Heart right ventricle (tissue), 16 donors: Measurements from ENCODE around the gene MORC2. TPM values are rescaled to one million over a fixed set of nuclear protein-coding genes. Genes with fewer than 3 reads are reported as not detected.
A peak's percentile ranks its signal among the peaks of the same experiment; 100 is the strongest.

Source experiments
- ATAC-seq, 8 donors: fragments of 200-7000 bp; cut with Tn5 transposase; one replicate each; pipeline ENCODE4 v1.9.1; 2020; ENCODE audit warnings: mild to moderate bottlenecking in 8 of 8, moderate library complexity in 8 of 8, moderate number of reproducible peaks in 1 of 8
- DNase-seq, 2 donors: peaks; one replicate each; pipeline ENCODE4 v3.0.0-alpha.2; 2020
- H3K27ac ChIP-seq, 10 donors: fragments of 200-600 bp; sonication (generic) in 2 of 10; one replicate each; pipeline versions ENCODE4 v1.5.0 to v1.8.0; 2020 to 2022; ENCODE audit warnings: mild to moderate bottlenecking in 3 of 10
- H3K27me3 ChIP-seq, 7 donors: fragments of 200-600 bp; one replicate each; pipeline ENCODE4 v1.8.0; 2021 to 2022; ENCODE audit warnings: mild to moderate bottlenecking in 2 of 7
- H3K36me3 ChIP-seq, 9 donors: fragments of 200-600 bp; sonication (generic) in 1 of 9; one replicate each; pipeline versions ENCODE4 v1.5.0 to v1.8.0; 2020 to 2022; ENCODE audit warnings: mild to moderate bottlenecking in 2 of 9
- H3K4me1 ChIP-seq, 9 donors: fragments of 200-600 bp; sonication (generic) in 1 of 9; one replicate each; pipeline versions ENCODE4 v1.5.0 to v1.8.0; 2020 to 2022; ENCODE audit warnings: mild to moderate bottlenecking in 4 of 9
- H3K4me3 ChIP-seq, 10 donors: fragments of 200-600 bp; sonication (generic) in 2 of 10; one replicate each; pipeline versions ENCODE4 v1.5.0 to v1.8.0; 2020 to 2022; ENCODE audit warnings: mild to moderate bottlenecking in 7 of 10, moderate library complexity in 2 of 10
- H3K9me3 ChIP-seq, 11 donors: fragments of 200-600 bp in 10 of 11; sonication (generic) in 2 of 11; one replicate each; pipeline versions ENCODE4 v1.5.0 to v1.8.0; 2013 to 2022; ENCODE audit warnings: mild to moderate bottlenecking in 2 of 11, control low read depth in 1 of 11, moderate library complexity in 1 of 11
- CTCF ChIP-seq, 9 donors: fragments of 200-600 bp; sonication (generic) in 2 of 9; IDR thresholded peaks; one replicate each; pipeline versions ENCODE4 v1.5.0 to v1.8.0; 2021 to 2022; ENCODE audit warnings: antibody characterized with exemption in 9 of 9, mild to moderate bottlenecking in 5 of 9, moderate library complexity in 1 of 9
- WGBS, 2 donors: extraction: QIAGEN DNeasy Blood & Tissue Kit; methylation state at CpG; one replicate each; pipeline ENCODE4 v1.1.7; 2013; ENCODE audit warnings: inconsistent platforms in 1 of 2; 5-methylcytosine and 5-hydroxymethylcytosine counted together
- intact Hi-C, 10 donors: fragments of 100-400 bp; cut with DNase I; formaldehyde crosslinking; loops; one replicate each; pipeline versions ENCODE4 v1.11.1 to v1.14.2; 2022
- polyA plus RNA-seq, 2 donors: library from polyadenylated mRNA; stranded (reverse); fragments of 200-250 nt; gene quantifications; one replicate each; pipeline ENCODE4 v1.2.3, GENCODE V29; 2013
- total RNA-seq, 10 donors: library from RNA; stranded (reverse); fragmentation: NEBNext Ultra II Directional in 3 of 10; extraction: Animal tissue kit (Norgen Biotek cat#: 25700) in 3 of 10; gene quantifications; one replicate each; pipeline versions ENCODE4 v1.2.1 to v1.2.4, GENCODE V29; 2021 to 2023
- donor health status: Arrhythmogenic right ventricular cardiomyopathy.
- donor health status: ischemic (EF 13 %, LVEDD 7.1; RV severe dilation, severe dysfunction).
- donor health status: healthy with polysubstance abuse.
- donor health status: DM: no; HTN: yes; CAD: no.
- donor health status: DM: no; HTN: no; CAD: no.
- donor health status: ischemic (EF 25% LVEDD 6.9; RV normal size, moderate dysfunction).
- donor health status: ischemic (EF 25% LVEDD 5.7; RV mildly dilated, moderate dysfunction).
- donor health status: healthy.
- donor health status: DM: yes; HTN: yes; CAD: no.
- donor health status: Ischemic cardiomyopathy.
- donor health status: ischemic (EF 35%, LVEDD 5.7; RV mildly dilated, moderate dysfunction).
- donor health status: nonischemic (EF 11% LVEDD 7.7; RV severe dilation, severe dysfunction).
- donor health status: DM: yes; HTN: yes; CAD: no.
- donor health status: PGD.
- donor health status: ischemic (EF 29% LVEDD 5.4; RV normal size, mild dysfunction).
- donor health status: nonischemic (EF 23%, LVEDD 6.1; RV moderate dilation, normal function).

MORC2 gene
- total and polyA plus RNA-seq, 12 donors = 14.1 to 27.8 (median 20.5) TPM

- peaks cover 0 to 12% (median 7%) of the 10 kb centered on the region in 9 donors for H3K36me3 ChIP-seq
- no peak for TF ChIP-seq CTCF (IDR thresholded peaks at IDR 0.05)
- DNase-seq = no peak
- peaks cover 0 to 97% (median 35%) of the 10 kb centered on the region in 11 donors for H3K9me3 ChIP-seq
- H3K27me3 ChIP-seq = no peaks in the 10 kb centered on the region
- H3K27ac ChIP-seq = no peak overlapping the region
- WGBS, 2 donors = 88 to 94% methylated on average over 3 of the region's 3 CpGs
- ATAC-seq = no peak
- intact Hi-C loops = loop anchor here in 1 of 10 donors (10.0 kb wide), 1 partner anchor 55 kb away; no protein-coding TSS in a partner anchor
- no peak overlapping the region for H3K4me3 ChIP-seq
- H3K4me1 ChIP-seq = no peaks in the 10 kb centered on the region
Measured at GRCh38 chr22:30979932-30980331, 11.4 kb upstream of the MORC2 start.

GRCh38 chr22:30978304-30978962, 9.9 kb upstream of the MORC2 start:
- Histone ChIP-seq H3K27ac (no peak overlapping the region), H3K27me3 (no peaks in the 10 kb centered on the region), H3K9me3 (peaks cover 0 to 97% (median 42%) of the 10 kb centered on the region in 11 donors), H3K36me3 (peaks cover 0 to 27% (median 18%) of the 10 kb centered on the region in 9 donors), H3K4me3 (no peak overlapping the region), H3K4me1 (no peaks in the 10 kb centered on the region)
- WGBS, 2 donors = 95 to 97% methylated on average over 3 of the region's 3 CpGs
- no peak for DNase-seq
- intact Hi-C loops = loop anchor here in 1 of 10 donors (10.0 kb wide), 1 partner anchor 56 kb away; no protein-coding TSS in a partner anchor
- no peak for ATAC-seq
- TF ChIP-seq CTCF (IDR thresholded peaks at IDR 0.05) = no peak

- DNase-seq (no peak), ATAC-seq (no peak)
- Histone ChIP-seq H3K36me3 (peaks cover under 1 to 56% (median 35%) of the 10 kb centered on the region in 9 donors), H3K9me3 (peaks cover 0 to 72% (median 9%) of the 10 kb centered on the region in 11 donors), H3K4me3 (peak overlapping the region; percentile 76 to 91 (median 84)), H3K27ac (peak overlapping the region in 7 of 10 donors; percentile 93 to 99 (median 97)), H3K27me3 (no peaks in the 10 kb centered on the region), H3K4me1 (peaks cover 4 to 51% (median 39%) of the 10 kb centered on the region in 9 donors)
- intact Hi-C loops = loop anchor here in 3 of 10 donors (2.0 to 10.0 kb wide), 3 partner anchors 64 to 110 kb away; partner anchors contain the start of gene SMTN (in 1 of the 3)
- WGBS, 2 donors = 39 to 45% methylated on average over 3 of the region's 3 CpGs
- TF ChIP-seq CTCF (IDR thresholded peaks at IDR 0.05) = no peak
Measured at GRCh38 chr22:30970356-30970746, 1.8 kb upstream of the MORC2 start.

GRCh38 chr22:30969532-30970355, 1.2 kb upstream of the MORC2 start:
- ATAC-seq = peak in 6 of 8 donors; percentile 17 to 64 (median 38)
- WGBS, 2 donors = 3% methylated on average over 41 to 49 of the region's 49 CpGs
- DNase-seq = peak in 1 of 2 donors; percentile 29
- Histone ChIP-seq H3K9me3 (peaks cover 0 to 66% (median 9%) of the 10 kb centered on the region in 11 donors), H3K36me3 (peaks cover 0 to 50% (median 29%) of the 10 kb centered on the region in 9 donors), H3K27ac (peak overlapping the region; percentile 88 to 99 (median 96)), H3K4me3 (peak overlapping the region; percentile 76 to 91 (median 84)), H3K27me3 (no peaks in the 10 kb centered on the region), H3K4me1 (peaks cover 4 to 55% (median 39%) of the 10 kb centered on the region in 9 donors)
- intact Hi-C loops = loop anchor here in 8 of 10 donors (2.0 to 10.0 kb wide), 9 partner anchors 65 to 263 kb away; partner anchors contain the start of genes SMTN (in 7 of the 8) and RNF185 (in 1 of the 8)
- peak in 1 of 9 donors; percentile 16 for TF ChIP-seq CTCF (IDR thresholded peaks at IDR 0.05)
